ENCODE data around the gene ZBTB8B. TPM values are rescaled to one million over a fixed set of nuclear protein-coding genes. Genes with fewer than 3 reads are reported as not detected.
A peak's percentile ranks its signal among the peaks of the same experiment; 100 is the strongest.

Gene ZBTB8B
- total RNA-seq, 1 donor from 2014 or later = not detected

DNA sequence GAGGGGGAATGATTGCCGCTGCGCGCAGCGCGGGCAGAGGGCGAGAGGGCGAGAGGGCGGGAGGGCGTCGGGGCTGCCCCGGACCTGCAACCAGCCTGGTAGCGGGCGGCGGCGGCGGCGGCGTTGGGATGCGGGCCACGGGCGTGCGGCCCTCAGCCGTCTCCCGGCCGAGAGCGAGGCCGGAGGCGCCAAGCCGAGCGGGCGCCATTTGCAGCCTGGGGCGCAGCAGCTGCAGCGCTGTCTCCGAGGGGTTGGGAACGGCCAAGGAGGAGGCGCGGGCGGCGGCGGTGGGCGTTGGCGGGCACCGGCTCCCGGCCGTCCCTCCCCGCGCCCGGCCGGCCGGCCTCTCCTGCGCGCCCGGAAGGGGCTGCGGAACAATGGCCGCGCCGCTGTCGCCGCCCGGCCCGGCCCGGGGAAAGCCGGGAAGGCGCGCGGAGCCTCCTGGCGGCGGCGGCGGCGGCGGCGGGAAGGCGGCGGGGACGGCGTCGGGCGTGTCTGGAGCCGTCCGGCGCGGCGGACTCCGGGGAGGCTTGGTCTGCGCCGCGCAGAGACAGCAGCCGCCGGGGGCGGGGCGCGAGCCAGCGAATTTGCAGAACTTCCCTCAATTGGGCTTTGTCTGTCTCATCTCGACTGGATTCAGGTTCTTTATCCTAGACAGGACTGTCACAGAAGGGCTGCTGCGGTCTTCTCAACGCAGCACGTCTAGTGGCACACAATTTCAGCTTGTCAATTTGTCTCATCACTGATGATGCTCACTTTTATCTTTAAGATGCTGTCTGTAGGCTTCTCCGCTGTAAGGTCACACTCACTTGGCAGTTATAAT lies 35.7 kb downstream of the ZBTB8B start:
- peaks cover 21% of the 10 kb centered on the region for H3K4me1 ChIP-seq
- no peak for DNase-seq (ENCODE audit: extremely low spot score in 2 of 2)
- H3K4me3 ChIP-seq = peak overlapping the region; percentile 52 to 91
- no peaks in the 10 kb centered on the region for H3K27me3 ChIP-seq
- intact Hi-C loops (cut with DNase I) = no loop called here
- H3K27ac ChIP-seq = peak overlapping the region; percentile 94
- no peaks in the 10 kb centered on the region for H3K9me3 ChIP-seq
- no peaks in the 10 kb centered on the region for H3K36me3 ChIP-seq
- TF ChIP-seq POLR2AphosphoS5 (IDR thresholded peaks at IDR 0.05; ENCODE audit: insufficient read depth in 1 of 2, low read depth in 1 of 2) = peak in 1 of 2 donors; percentile 7
- TF ChIP-seq, protein P1, sequence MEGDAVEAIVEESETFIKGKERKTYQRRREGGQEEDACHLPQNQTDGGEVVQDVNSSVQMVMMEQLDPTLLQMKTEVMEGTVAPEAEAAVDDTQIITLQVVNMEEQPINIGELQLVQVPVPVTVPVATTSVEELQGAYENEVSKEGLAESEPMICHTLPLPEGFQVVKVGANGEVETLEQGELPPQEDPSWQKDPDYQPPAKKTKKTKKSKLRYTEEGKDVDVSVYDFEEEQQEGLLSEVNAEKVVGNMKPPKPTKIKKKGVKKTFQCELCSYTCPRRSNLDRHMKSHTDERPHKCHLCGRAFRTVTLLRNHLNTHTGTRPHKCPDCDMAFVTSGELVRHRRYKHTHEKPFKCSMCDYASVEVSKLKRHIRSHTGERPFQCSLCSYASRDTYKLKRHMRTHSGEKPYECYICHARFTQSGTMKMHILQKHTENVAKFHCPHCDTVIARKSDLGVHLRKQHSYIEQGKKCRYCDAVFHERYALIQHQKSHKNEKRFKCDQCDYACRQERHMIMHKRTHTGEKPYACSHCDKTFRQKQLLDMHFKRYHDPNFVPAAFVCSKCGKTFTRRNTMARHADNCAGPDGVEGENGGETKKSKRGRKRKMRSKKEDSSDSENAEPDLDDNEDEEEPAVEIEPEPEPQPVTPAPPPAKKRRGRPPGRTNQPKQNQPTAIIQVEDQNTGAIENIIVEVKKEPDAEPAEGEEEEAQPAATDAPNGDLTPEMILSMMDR (IDR thresholded peaks at IDR 0.05) = no peak
- TF ChIP-seq POLR2A (IDR thresholded peaks at IDR 0.05) = peak in 1 of 2 donors; percentile 26

DNA sequence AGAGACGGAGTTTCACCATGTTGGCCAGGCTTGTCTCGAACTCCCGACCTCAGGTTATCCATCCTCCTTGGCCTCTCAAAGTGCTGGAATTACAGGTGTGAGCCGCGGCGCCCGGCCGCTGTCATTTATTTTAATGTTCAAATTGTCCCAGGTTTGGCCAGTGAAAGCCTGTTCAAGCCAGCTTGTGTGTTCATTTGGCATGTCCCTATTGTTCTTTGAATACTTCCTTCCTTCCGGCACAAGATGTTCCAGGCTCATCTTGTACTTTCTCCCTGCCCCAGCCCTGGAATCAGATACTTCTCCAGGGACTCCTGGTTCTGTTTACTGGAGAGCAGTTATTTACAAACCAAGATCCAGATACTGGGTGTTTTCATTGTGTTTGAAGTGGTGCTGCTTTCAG lies 37.0 kb downstream of the ZBTB8B start:
- Histone ChIP-seq H3K4me3 (no peak overlapping the region), H3K4me1 (peaks cover 21% of the 10 kb centered on the region), H3K9me3 (no peaks in the 10 kb centered on the region), H3K27me3 (no peaks in the 10 kb centered on the region), H3K36me3 (no peaks in the 10 kb centered on the region), H3K27ac (peak overlapping the region; percentile 94)
- peak in 1 of 2 donors; percentile 91 for DNase-seq (ENCODE audit: extremely low spot score in 2 of 2)
- intact Hi-C loops (cut with DNase I) = no loop called here
- TF ChIP-seq POLR2AphosphoS5 (IDR thresholded peaks at IDR 0.05; ENCODE audit: insufficient read depth in 1 of 2, low read depth in 1 of 2) (peak; percentile 48 to 99), POLR2A (IDR thresholded peaks at IDR 0.05) (no peak)

DNA sequence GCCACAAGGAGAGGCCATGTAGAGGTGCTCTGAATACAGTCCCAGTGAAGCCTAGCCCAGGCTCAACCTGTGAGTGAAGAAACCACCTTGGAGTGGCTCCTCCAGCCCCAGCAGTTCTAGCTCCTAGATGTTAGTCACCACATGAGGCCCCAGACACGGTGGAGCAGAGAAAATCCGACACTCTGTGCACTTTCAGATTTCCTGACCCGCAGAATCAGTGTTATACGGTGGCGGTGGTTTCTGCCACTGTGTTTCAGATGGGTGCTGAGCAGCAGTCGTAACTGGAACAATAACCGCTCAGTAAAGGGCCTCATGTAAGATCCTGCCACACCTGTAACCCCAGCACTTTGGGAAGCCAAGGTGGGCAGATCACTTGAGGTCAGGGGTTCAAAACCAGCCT lies 38.3 kb downstream of the ZBTB8B start:
- Histone ChIP-seq H3K27ac (peak overlapping the region; percentile 94), H3K27me3 (no peaks in the 10 kb centered on the region), H3K36me3 (no peaks in the 10 kb centered on the region), H3K9me3 (no peaks in the 10 kb centered on the region), H3K4me1 (peaks cover 21% of the 10 kb centered on the region), H3K4me3 (no peak overlapping the region)
- DNase-seq (ENCODE audit: extremely low spot score in 2 of 2) = no peak
- TF ChIP-seq POLR2A (IDR thresholded peaks at IDR 0.05) (no peak), POLR2AphosphoS5 (IDR thresholded peaks at IDR 0.05; ENCODE audit: insufficient read depth in 1 of 2, low read depth in 1 of 2) (no peak)
- TF ChIP-seq, protein P1 (IDR thresholded peaks at IDR 0.05) = no peak
- intact Hi-C loops (cut with DNase I) = no loop called here

DNA sequence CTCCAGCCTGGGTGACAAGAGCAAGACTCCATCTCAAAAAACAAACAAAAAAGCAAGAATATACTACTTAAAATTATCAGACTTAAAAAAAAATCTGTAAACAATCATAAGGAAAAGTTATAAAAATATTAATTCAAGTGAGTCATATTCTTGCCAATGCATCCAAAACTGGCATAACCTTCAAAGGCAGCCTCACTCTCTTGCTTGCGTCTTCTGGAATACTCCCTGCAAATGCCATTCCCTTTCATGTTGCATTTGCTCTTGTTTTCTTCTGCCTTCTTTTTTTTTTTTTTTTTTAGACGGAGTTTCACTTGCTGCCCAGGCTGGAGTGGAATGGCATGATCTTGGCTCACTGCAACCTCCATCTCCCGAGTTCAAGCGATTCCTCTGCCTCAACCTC lies 42.1 kb downstream of the ZBTB8B start:
- peaks cover 9% of the 10 kb centered on the region for H3K4me1 ChIP-seq
- no peak overlapping the region for H3K4me3 ChIP-seq
- H3K36me3 ChIP-seq = no peaks in the 10 kb centered on the region
- TF ChIP-seq, protein P1 (IDR thresholded peaks at IDR 0.05) = no peak
- TF ChIP-seq POLR2AphosphoS5 (IDR thresholded peaks at IDR 0.05; ENCODE audit: insufficient read depth in 1 of 2, low read depth in 1 of 2) (no peak), POLR2A (IDR thresholded peaks at IDR 0.05) (no peak)
- no peak overlapping the region for H3K27ac ChIP-seq
- no peaks in the 10 kb centered on the region for H3K27me3 ChIP-seq
- no peak for DNase-seq (ENCODE audit: extremely low spot score in 2 of 2)
- no peaks in the 10 kb centered on the region for H3K9me3 ChIP-seq
- intact Hi-C loops (cut with DNase I) = no loop called here

DNA sequence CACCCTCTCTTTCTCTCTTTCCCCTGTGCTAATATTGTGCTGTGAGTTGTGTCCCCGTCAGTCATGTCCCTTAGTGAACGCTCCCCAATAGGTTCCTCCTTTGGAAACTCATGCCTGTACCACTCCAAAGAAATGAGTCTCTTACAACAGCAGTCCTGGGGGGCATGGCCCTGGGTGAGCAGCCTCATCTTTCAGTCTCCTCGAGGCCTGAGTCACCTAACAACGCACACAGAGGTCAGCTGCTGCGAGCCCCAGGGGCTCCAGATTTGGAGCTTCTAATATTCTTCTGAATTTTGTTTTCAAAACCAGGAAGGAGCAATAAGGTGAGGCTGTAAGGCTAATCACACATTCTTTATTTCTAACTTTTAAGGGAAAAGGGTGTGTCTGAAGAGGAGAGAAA lies 43.9 kb downstream of the ZBTB8B start:
- TF ChIP-seq, protein P1 (IDR thresholded peaks at IDR 0.05) = no peak
- no peak for TF ChIP-seq POLR2AphosphoS5 (IDR thresholded peaks at IDR 0.05; ENCODE audit: insufficient read depth in 1 of 2, low read depth in 1 of 2)
- Histone ChIP-seq H3K36me3 (no peaks in the 10 kb centered on the region), H3K4me3 (no peak overlapping the region)

More for the DNA sequence above, 43.9 kb downstream of the ZBTB8B start:
- H3K27ac ChIP-seq = no peak overlapping the region
- no peaks in the 10 kb centered on the region for H3K4me1 ChIP-seq
- intact Hi-C loops (cut with DNase I) = no loop called here
- H3K9me3 ChIP-seq = no peaks in the 10 kb centered on the region
- no peaks in the 10 kb centered on the region for H3K27me3 ChIP-seq
- DNase-seq (ENCODE audit: extremely low spot score in 2 of 2) = no peak

Measured in vagina (tissue), 2 donors.